Parathyroid adenoma (tissue), 2 donors: ENCODE data around the gene RIC3.
A peak's percentile ranks its signal among the peaks of the same experiment; 100 is the strongest.

Source experiments
- H2AFZ ChIP-seq: fragments of 300-600 bp; sonication (generic); one replicate; pipeline ENCODE4 v1.7.0; 2017; ENCODE audit warnings: antibody characterized with exemption, mild to moderate bottlenecking
- H3K27ac ChIP-seq: fragments of 300-600 bp; sonication (generic); one replicate; pipeline ENCODE4 v1.7.0; 2017
- H3K27me3 ChIP-seq: fragments of 300-600 bp; sonication (generic); one replicate; pipeline ENCODE4 v1.7.0; 2017; ENCODE audit warnings: low read length; ENCODE audit not compliant: control insufficient read depth, insufficient read depth
- H3K36me3 ChIP-seq: fragments of 300-600 bp; sonication (generic); one replicate; pipeline ENCODE4 v1.7.0; 2017; ENCODE audit warnings: low read length; ENCODE audit not compliant: control insufficient read depth, insufficient read depth
- H3K4me1 ChIP-seq: fragments of 300-600 bp; sonication (generic); one replicate; pipeline ENCODE4 v1.7.0; 2017; ENCODE audit warnings: control low read depth
- H3K4me2 ChIP-seq: fragments of 300-600 bp; sonication (generic); one replicate; pipeline ENCODE4 v1.7.0; 2017; ENCODE audit warnings: low read length
- H3K4me3 ChIP-seq: fragments of 300-600 bp; sonication (generic); one replicate; pipeline ENCODE4 v1.7.0; 2017; ENCODE audit warnings: low read depth, low read length
- H3K79me2 ChIP-seq: fragments of 300-600 bp; sonication (generic); one replicate; pipeline ENCODE4 v1.7.0; 2017; ENCODE audit warnings: control low read depth
- H3K9ac ChIP-seq: fragments of 300-600 bp; sonication (generic); one replicate; pipeline ENCODE4 v1.7.0; 2017; ENCODE audit warnings: mild to moderate bottlenecking
- H3K9me3 ChIP-seq: fragments of 300-600 bp; sonication (generic); one replicate; pipeline ENCODE4 v1.7.0; 2017; ENCODE audit warnings: low read length; ENCODE audit not compliant: control insufficient read depth
- CTCF ChIP-seq: fragments of 300-600 bp; sonication (generic); IDR thresholded peaks from one replicate; pipeline ENCODE4 v1.7.0; 2017; ENCODE audit warnings: antibody characterized with exemption, mild to moderate bottlenecking
- donor health status: primary hyperparathyroidism.

The RIC3 gene

DNA sequence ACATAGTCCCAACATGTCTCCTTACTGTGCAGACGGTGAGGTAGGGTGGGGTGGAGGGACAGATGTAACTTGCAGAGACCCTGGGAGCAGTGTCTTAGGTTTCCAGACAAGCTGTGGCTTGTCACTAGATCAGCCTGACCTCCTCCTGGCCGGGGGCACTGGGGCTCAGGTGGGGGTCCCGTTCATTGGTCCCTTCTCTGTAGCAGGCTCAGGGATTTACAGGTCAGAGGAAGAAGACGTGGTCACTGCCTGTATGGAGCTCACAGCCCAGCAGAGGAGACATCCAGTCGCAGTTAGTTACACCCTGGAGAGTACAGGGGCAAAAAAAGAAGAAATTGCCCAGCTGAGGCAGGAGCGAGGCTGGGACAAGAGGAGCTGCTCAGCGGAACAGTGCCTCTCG is 109.8 kb downstream of the RIC3 start:
- H3K27ac ChIP-seq = peak overlapping the region; percentile 93
- no peaks in the 10 kb centered on the region for H3K9me3 ChIP-seq
- no peak for TF ChIP-seq CTCF
- peak overlapping the region; percentile 42 for H2AFZ ChIP-seq
- H3K36me3 ChIP-seq = no peaks in the 10 kb centered on the region
- H3K4me2 ChIP-seq = peak overlapping the region; percentile 50
- H3K4me3 ChIP-seq = no peak overlapping the region
- H3K9ac ChIP-seq = no peak overlapping the region
- peaks cover 36% of the 10 kb centered on the region for H3K4me1 ChIP-seq
- no peaks in the 10 kb centered on the region for H3K27me3 ChIP-seq
- peaks cover 2% of the 10 kb centered on the region for H3K79me2 ChIP-seq

DNA sequence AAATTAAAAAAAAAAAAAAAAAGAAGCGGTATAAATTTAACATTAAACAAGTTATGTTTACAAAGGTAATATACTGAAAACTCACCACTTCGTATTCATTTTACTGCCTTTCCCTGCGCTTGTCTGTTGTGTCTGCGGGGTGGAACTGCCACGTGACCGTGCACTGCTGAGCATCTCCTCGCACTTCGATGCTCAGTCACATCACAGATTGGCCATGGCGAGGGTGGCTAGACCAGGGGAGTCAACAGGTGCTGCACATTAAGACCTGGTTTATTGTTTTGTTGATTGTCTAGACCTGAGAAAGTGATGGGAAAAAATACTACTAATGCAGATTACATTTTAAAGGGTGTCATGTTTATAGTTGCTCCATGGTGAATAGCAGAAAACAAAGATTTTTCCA is 110.6 kb downstream of the RIC3 start:
- no peaks in the 10 kb centered on the region for H3K27me3 ChIP-seq
- H3K79me2 ChIP-seq = peaks cover 2% of the 10 kb centered on the region
- no peak overlapping the region for H3K4me3 ChIP-seq
- no peak overlapping the region for H3K4me2 ChIP-seq
- peaks cover 36% of the 10 kb centered on the region for H3K4me1 ChIP-seq
- H2AFZ ChIP-seq = no peak overlapping the region
- no peak overlapping the region for H3K9ac ChIP-seq
- no peaks in the 10 kb centered on the region for H3K9me3 ChIP-seq
- H3K27ac ChIP-seq = no peak overlapping the region
- H3K36me3 ChIP-seq = no peaks in the 10 kb centered on the region
- no peak for TF ChIP-seq CTCF

GRCh38 chr11:8056810-8057463 is 111.9 kb downstream of the RIC3 start:
- Histone ChIP-seq H3K9ac (no peak overlapping the region), H3K4me1 (peaks cover 29% of the 10 kb centered on the region), H3K4me2 (no peak overlapping the region), H2AFZ (peak overlapping the region; percentile 53), H3K27me3 (no peaks in the 10 kb centered on the region), H3K9me3 (no peaks in the 10 kb centered on the region), H3K36me3 (no peaks in the 10 kb centered on the region), H3K4me3 (no peak overlapping the region), H3K27ac (peak overlapping the region; percentile 11), H3K79me2 (peaks cover 2% of the 10 kb centered on the region)
- no peak for TF ChIP-seq CTCF
